ENCODE data around the gene NUP93.

NUP93 gene

DNA sequence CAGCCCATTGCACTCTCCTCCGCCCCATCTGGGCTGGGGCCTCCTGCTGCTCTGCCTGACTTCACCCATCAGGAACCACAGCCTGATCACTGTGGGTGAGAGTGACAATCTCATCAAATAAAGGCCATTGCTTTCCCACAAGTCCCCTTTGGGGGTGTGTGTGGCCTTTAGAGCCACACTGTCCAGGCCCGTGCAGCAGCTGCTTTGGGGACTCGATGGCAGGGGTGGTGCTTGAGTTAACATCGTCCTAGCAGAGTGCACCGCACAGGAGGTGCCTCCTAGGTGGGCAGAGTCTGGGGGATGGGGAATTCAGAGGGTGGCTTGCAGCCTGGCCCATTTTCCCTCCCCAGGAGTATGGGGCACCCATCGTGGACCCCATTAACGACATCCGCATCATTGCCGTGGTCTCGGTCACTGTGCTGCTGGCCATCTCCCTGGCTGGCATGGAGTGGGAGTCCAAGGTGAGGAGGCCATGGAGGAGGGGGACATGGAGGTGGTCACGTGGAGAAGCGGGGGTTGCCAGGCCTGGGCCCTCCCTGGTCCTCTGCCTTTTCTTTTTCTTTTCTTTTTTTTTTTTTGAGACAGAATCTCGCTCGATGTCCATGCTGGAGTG is 140.5 kb downstream of the NUP93 start:
- H3K27ac ChIP-seq, result no peak overlapping the region
- no peak for DNase-seq
- in situ Hi-C loops (cut with HindIII; ENCODE audit: low pct_ligation_motif_present, low sequenced_read_pairs), result no loop called here

DNA sequence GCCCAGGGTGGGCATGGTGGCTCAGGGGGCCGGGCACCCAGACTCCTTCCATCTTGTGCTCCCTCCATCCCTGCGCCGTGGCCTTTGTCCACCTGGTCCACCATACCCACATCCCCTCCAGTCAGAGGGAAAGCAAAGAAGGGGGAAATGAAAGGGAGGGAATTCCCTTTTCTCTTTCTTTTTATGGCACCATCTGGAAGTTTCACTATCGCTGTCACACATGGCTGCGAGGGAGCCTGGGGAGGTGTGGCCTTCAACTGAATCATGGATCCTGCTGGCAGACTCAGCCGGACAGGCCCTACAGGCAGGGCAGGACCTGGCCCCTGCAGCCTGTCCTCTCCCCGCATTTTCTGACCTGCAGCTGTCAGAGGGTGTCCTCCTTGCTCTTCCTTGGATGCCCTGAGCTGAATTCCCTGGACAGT is 141.3 kb downstream of the NUP93 start:
- Histone ChIP-seq H3K27ac (no peak overlapping the region), H3K27me3 (replicated peaks) (no peaks in the 10 kb centered on the region), H3K36me3 (replicated peaks) (no peaks in the 10 kb centered on the region), H3K4me3 (ENCODE audit: low read depth, low read length) (no peak overlapping the region)
- in situ Hi-C loops (cut with HindIII; ENCODE audit: low pct_ligation_motif_present, low sequenced_read_pairs), result no loop called here
- TF ChIP-seq, protein P1, sequence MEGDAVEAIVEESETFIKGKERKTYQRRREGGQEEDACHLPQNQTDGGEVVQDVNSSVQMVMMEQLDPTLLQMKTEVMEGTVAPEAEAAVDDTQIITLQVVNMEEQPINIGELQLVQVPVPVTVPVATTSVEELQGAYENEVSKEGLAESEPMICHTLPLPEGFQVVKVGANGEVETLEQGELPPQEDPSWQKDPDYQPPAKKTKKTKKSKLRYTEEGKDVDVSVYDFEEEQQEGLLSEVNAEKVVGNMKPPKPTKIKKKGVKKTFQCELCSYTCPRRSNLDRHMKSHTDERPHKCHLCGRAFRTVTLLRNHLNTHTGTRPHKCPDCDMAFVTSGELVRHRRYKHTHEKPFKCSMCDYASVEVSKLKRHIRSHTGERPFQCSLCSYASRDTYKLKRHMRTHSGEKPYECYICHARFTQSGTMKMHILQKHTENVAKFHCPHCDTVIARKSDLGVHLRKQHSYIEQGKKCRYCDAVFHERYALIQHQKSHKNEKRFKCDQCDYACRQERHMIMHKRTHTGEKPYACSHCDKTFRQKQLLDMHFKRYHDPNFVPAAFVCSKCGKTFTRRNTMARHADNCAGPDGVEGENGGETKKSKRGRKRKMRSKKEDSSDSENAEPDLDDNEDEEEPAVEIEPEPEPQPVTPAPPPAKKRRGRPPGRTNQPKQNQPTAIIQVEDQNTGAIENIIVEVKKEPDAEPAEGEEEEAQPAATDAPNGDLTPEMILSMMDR (IDR thresholded peaks at IDR 0.05; ENCODE audit: low read depth, low read length, missing control alignments), result no peak
- DNase-seq, result peak; percentile 42

More for the DNA sequence above, 140.5 kb downstream of the NUP93 start:
- Histone ChIP-seq H3K27me3 (replicated peaks) (no peaks in the 10 kb centered on the region), H3K4me3 (ENCODE audit: low read depth, low read length) (no peak overlapping the region), H3K36me3 (replicated peaks) (no peaks in the 10 kb centered on the region)
- TF ChIP-seq, protein P1 (IDR thresholded peaks at IDR 0.05; ENCODE audit: low read depth, low read length, missing control alignments), result no peak

DNA sequence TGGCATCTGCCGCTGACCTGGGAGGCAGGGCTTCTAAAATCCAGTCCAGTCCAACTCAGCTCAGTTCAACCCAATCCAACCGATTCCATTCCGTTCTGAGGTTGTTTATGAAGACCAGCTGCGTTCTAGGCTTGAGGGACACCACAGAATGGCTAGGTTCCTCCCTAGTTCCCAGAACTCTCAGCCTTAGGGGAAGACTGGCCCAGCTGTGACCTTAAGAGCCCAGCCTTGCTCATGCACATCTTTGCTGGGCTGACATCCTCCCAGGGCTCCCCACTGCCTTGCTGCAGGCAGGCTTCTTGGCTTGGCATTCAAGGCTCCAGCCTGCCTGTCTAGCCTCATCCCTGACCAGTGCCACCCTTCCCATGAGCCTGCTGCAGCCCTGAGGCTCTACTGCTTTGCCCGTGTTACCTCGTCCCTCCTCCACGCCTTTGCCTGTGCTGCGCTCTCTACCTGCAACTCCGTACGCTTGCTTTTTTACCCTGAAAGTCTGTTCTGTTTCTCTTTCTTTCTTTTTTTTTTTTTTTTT is 143.0 kb downstream of the NUP93 start:
- Histone ChIP-seq H3K27me3 (replicated peaks) (no peaks in the 10 kb centered on the region), H3K27ac (no peak overlapping the region), H3K36me3 (replicated peaks) (no peaks in the 10 kb centered on the region), H3K4me3 (ENCODE audit: low read depth, low read length) (no peak overlapping the region)
- TF ChIP-seq, protein P1 (IDR thresholded peaks at IDR 0.05; ENCODE audit: low read depth, low read length, missing control alignments), result no peak
- in situ Hi-C loops (cut with HindIII; ENCODE audit: low pct_ligation_motif_present, low sequenced_read_pairs), result no loop called here
- no peak for DNase-seq

DNA sequence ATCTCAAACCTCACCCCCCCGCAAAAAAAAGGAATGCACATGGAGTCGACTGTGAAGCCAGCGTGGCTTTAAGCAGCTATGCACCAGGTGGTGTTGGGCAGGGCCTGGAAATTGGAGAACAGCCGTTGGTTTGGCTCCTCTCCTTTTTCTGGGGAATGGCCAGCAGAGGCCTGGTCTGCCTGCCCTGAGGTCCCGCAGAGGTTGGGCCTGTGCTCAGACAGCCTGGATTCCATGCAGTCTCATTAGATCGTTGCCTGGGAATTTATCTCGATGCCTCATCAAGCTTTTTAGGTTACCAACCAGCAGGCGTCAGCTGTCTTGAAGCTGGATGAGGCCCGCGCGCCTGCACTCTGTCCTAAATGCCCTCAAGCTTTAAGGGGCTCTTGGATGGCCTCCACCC is 144.9 kb downstream of the NUP93 start:
- Histone ChIP-seq H3K4me3 (ENCODE audit: low read depth, low read length) (no peak overlapping the region), H3K27ac (no peak overlapping the region), H3K27me3 (replicated peaks) (no peaks in the 10 kb centered on the region), H3K36me3 (replicated peaks) (no peaks in the 10 kb centered on the region)
- TF ChIP-seq, protein P1 (IDR thresholded peaks at IDR 0.05; ENCODE audit: low read depth, low read length, missing control alignments), result no peak
- DNase-seq, result no peak
- in situ Hi-C loops (cut with HindIII; ENCODE audit: low pct_ligation_motif_present, low sequenced_read_pairs), result no loop called here

DNA sequence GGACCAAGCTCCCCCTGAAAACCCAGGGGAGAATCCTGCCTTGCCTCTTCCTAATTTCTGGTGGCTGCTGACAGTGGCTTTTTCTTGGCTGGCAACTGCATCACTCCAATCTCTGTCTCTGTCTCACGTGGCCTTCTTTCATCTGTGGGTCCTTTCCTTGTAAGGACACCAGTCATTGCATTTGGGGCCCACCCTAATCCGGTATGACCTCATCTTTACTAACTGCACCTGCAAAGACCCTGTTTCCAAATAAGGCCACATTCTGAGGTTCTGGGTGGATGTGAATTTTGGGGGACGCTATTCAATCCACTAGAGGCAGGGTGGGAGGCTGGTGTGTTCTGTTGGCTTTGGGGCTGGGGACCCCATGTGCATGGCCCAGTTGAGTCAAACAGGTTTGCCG is 146.1 kb downstream of the NUP93 start:
- H3K27ac ChIP-seq, result no peak overlapping the region
- DNase-seq, result no peak
- TF ChIP-seq, protein P1 (IDR thresholded peaks at IDR 0.05; ENCODE audit: low read depth, low read length, missing control alignments), result no peak
- H3K27me3 ChIP-seq (replicated peaks), result no peaks in the 10 kb centered on the region
- no peaks in the 10 kb centered on the region for H3K36me3 ChIP-seq (replicated peaks)
- in situ Hi-C loops (cut with HindIII; ENCODE audit: low pct_ligation_motif_present, low sequenced_read_pairs), result no loop called here
- H3K4me3 ChIP-seq (ENCODE audit: low read depth, low read length), result no peak overlapping the region

All from brain microvascular endothelial cell (primary cell).